GM18499 (cell line): ENCODE results near the gene SLMAP.
"Not testable (repeated sequence)": the region's sequence is repeated elsewhere in the genome, so short reads cannot be mapped to it uniquely, and the experiment has no call there.

Source experiments
- ATAC-seq: cut with Tn5 transposase; IDR thresholded peaks from one replicate; pipeline ENCODE4 v1.9.1; 2021; ENCODE audit warnings: moderate number of reproducible peaks; ENCODE audit not compliant: insufficient read depth, unreplicated experiment

SLMAP gene

GRCh38 chr3:57787867-57788623, 31.9 kb downstream of the SLMAP start:
- peak; percentile 86 for ATAC-seq

DNA sequence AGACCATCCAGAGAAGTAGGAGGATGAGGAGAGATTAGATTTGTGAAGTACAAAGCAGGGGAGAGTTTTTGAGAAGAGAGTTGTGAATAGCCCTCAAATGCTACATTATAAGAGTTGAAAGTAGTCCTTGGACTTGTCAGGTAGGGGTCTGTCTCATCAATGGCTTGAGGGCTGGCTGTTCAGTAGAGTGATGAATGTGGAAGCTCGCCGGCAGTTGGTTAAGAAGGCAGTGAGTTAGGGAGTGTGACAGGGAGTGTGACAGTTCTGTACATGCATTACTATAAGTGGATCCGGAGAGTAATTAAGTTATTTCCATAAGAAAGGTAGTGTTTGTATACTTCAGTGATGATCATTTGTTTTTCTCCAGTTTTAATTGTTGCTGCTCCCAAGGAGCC, 32.5 kb downstream of the SLMAP start:
- ATAC-seq = no peak

DNA sequence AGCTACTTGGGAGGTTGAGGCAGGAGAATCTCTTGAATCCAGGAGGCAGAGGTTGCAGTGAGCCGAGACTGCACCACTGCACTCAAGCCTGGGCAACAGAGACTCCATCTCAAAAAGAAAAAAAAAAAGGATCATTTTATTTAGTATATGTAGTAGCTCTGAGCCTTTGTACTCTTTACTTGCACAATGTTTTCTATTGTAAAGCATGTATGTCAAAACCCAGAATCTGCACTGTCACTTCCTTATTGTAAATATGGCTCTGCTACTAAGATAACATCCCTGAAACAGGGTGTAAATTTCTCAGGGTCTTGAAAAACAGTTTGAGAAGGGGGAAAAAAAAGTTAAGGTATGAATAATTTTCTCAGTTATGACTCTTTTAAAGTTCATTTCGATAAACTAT, 35.1 kb downstream of the SLMAP start:
- no peak for ATAC-seq

DNA sequence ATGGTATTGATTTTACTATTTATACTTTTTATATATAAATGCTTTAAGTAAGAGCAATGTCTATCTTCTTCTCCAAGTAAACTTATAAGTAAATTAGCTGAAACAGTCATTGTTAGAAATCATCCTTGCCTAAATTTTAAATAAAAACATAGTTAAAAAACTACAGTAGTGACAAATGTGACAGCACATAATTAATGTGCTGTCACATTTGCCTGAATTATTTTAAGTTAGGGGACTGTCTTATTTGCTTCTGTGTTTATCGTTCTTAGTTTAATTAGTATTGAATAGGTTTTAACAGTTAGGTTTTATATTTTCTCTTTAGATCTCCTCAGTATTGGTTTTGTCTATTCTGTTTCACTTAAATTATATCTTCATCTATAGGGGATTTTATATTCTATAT, 36.1 kb downstream of the SLMAP start:
- ATAC-seq = no peak

DNA sequence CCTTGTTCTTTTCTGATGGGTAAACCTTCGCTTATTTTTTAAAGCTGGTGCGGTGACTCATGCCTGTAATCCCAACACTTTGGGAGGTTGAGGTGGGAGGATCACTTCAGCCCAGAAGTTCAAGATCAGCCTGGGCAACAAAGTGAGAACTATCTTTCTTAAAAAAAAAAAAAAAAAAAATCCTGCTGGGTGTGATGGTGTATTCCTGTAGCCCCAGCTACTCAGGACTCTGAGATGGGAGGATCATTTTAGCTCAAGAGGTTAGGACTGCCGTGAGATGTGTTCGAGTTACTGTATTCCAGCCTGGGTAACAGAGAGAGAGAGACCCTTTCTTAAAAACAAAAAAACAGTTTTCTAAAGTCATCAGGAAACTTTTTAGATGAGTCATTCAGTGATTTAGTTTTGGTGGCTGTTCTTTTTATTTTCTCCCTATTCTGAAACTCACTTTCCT, 37.7 kb downstream of the SLMAP start:
- ATAC-seq = no peak

GRCh38 chr3:57794501-57794900, 38.4 kb downstream of the SLMAP start:
- no peak for ATAC-seq

- no peak for ATAC-seq
These were observed 38.8 kb downstream of the SLMAP start for GRCh38 chr3:57794951-57795350.

DNA sequence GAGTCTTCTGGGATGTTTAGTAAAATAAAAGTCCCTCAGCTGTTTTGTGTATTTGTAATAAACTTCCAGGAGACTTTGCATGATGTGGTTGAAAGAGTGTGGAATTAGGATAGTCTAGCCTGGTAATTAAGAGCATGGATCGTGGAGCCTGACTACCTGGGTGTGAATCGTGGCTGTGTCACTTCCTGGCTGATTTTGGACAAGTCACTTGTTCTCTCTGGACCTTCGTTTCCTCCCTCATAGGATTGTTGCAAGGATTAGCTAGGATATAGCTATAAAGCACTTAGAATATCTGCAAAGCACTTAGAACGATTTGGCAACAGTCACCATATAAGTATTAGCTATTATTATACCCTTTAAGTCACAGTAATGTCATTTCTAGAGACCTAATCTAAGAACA, 40.2 kb downstream of the SLMAP start:
- no peak for ATAC-seq

- no peak for ATAC-seq
These were observed 41.8 kb downstream of the SLMAP start for GRCh38 chr3:57797701-57798487.

- no peak for ATAC-seq
These were observed 47.6 kb downstream of the SLMAP start for GRCh38 chr3:57803647-57804081.

DNA sequence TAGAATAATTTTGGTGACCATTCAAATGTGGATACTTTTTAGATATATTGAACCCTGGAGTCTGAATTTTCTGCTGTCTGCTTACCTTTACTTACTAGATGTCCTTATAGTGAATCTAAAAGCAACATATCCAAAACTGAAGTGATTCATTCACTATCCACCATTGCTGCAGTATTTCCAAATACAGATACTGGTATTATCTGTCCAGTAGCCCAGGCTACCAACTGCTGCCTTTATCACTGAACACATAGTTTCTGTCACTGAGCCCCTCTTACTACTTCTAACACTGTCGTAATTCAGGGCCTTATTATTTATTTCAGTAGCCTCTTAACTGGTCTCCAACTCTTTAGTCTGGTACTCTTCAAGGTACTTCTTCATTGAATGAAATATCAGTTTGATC, 49.2 kb downstream of the SLMAP start:
- ATAC-seq = no peak

- no peak for ATAC-seq
These were observed 49.6 kb downstream of the SLMAP start for GRCh38 chr3:57805674-57806073.

DNA sequence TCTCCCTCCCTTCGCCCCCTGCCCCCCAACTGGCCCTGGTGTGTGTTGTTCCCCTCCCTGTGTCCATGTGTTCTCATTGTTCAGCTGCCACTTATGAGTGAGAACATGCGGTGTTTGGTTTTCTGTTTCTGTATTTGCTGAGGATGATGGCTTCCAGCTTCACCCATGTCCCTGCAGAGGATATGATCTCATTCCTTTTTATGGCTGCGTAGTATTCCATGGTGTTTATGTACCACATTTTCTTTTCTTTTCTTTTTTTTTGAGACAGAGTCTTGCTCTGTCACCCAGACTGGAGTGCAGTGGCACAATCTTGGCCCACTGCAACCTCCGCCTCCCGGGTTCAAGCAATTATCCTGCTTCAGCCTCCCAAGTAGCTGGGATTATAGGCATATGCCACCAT, 50.1 kb downstream of the SLMAP start:
- not testable (repeated sequence) for ATAC-seq

GRCh38 chr3:57808961-57809608, 53.0 kb downstream of the SLMAP start:
- ATAC-seq = no peak

DNA sequence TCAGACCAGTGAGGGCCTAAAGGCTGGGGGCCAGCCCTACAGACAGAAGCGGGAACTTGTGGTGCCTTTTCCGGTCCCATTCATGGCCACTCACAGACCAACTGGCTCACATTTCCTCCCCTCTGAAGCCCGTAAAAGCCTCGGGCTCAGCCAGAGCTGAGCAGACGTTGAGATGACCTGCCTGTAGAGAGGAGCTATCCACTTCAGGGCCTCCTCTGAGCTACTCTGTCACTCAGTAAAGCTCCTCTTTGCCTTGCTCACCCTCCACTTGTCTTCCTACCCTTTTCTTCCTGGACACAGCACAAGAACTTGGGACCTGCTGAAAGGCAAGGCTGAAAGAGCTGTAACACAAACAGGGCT, 53.5 kb downstream of the SLMAP start:
- ATAC-seq = no peak

DNA sequence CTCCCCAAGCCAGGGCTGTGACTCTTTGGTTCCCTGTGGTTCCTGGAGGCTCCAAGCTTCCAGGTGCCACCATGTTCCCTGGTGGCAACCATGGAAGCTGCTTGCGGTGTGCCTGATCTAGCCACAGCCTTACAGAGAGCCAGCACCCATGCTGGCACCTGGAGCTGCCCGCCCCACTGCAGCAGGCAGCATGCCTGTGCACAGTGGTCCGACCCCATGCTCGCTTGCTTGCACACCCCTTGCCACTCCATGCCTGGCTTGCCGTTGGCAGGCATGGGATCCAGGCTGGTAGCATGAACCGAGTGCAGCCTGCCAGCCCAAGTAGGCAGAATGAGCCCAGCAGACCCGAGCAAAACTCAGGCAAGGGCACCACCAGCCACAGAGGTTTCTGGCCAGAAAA, 53.9 kb downstream of the SLMAP start:
- no peak for ATAC-seq

DNA sequence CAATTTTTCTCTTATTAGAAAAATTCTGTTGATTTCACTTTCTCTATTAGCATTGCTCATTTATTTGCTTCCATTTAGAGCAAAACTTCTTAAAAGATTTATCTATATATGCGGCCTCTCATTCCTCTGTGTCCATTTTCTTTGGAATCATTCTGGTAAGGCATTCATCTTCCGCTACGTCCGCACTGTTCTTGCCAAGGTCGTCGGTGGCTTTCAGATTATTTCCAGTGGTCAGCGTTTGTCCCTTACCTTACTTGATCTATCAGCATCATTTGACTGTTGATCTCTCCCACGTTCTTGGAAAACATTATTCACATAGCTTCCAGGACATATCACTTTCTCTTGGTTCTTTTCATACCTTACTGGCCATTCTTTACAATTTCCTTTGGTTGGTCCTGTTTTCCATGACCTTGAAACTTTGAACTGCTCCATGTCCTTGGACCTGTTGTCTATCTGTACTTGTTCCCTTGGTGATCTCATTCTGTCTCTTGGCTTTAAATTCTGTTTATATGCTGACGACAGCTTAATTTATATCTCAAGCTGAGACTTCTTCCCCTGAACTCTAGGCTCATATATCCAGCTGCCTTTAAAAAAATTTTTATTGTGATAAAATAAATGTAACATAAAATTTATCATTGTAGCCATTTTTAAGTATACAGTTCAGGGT, 54.5 kb downstream of the SLMAP start:
- ATAC-seq = no peak

GRCh38 chr3:57815036-57815435, 58.9 kb downstream of the SLMAP start:
- no peak for ATAC-seq

DNA sequence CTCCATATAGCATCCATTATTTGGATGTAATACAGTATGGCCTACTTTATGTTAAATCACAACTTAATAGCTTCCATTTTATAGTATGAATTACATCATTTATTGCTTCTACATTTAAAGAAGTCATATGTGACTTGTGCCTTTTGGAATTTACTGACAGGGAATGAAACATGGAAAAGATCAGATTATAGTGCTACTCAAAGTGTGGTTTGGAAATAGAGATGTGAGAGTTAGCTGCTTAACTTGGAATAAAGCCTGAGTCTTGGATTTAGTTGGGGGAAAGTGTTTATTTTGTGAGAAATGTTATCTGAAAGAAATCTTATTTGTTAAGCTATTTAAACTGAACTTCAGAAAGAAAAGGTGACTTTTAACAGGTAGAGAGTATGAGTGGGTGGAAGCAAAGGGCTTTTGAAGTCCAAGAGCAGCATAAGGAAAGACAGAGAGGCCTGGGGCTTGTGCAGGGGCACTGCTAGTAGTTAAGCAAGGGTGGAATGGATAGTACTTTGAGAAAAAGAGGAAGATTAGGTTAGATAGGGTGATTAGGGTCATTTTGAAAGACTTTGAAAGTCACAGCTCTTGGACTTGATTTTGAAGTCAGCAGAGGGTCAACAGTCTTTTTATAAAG, 60.5 kb downstream of the SLMAP start:
- no peak for ATAC-seq

- no peak for ATAC-seq
These were observed 62.7 kb downstream of the SLMAP start for GRCh38 chr3:57818772-57819171.
